Measurements from ENCODE around the gene TMEM240. TPM values are rescaled to one million over a fixed set of nuclear protein-coding genes. Genes with fewer than 3 reads are reported as not detected.
"Not testable (repeated sequence)": the region's sequence is repeated elsewhere in the genome, so short reads cannot be mapped to it uniquely, and the experiment has no call there.

TMEM240 gene
- total RNA-seq, 1 donor from 2014 or later = 1.4 TPM

- not testable (repeated sequence) for DNase-seq (ENCODE audit: low read depth in 2 of 2)
Measured at GRCh38 chr1:1557688-1558087, 17.3 kb upstream of the TMEM240 start.

DNA sequence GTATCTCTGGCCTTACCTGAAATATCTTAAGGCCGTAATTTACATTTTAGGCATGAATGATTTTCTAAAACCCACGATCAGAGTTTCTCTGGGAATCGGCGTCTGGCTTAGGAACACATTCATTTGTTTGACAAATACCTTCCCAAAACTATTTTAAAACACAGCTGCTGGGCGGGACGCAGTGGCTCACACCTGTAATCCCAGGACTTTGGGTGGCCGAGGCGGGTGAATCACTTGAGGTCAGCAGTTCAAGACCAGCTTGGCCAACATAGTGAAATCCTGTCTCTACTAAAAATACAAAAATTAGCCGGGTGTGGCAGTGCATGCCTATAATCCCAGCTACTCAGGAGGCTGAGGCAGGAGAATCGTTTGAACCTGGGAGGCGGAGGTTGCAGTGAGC lies 16.5 kb upstream of the TMEM240 start:
- not testable (repeated sequence) for DNase-seq (ENCODE audit: low read depth in 2 of 2)

DNA sequence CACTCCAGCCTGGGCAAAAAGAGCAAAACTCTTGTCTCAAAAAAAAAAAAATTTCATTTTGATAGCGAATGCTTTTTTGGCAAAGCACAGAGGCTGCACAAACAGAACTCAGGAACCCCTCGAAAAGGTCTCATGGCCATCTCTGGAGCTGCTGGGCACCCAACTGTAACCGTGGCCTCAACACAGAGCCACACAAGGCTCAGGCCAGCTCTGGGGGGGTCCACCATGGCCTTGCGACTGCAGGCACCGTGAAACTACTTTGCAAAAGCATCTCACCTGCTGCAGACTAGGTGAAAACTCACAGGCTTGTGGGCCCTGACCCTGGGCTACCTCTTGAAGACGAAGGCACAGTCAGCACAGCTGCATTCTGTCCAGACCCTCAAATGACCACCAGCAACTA lies 16.1 kb upstream of the TMEM240 start:
- no peak for DNase-seq (ENCODE audit: low read depth in 2 of 2)

DNA sequence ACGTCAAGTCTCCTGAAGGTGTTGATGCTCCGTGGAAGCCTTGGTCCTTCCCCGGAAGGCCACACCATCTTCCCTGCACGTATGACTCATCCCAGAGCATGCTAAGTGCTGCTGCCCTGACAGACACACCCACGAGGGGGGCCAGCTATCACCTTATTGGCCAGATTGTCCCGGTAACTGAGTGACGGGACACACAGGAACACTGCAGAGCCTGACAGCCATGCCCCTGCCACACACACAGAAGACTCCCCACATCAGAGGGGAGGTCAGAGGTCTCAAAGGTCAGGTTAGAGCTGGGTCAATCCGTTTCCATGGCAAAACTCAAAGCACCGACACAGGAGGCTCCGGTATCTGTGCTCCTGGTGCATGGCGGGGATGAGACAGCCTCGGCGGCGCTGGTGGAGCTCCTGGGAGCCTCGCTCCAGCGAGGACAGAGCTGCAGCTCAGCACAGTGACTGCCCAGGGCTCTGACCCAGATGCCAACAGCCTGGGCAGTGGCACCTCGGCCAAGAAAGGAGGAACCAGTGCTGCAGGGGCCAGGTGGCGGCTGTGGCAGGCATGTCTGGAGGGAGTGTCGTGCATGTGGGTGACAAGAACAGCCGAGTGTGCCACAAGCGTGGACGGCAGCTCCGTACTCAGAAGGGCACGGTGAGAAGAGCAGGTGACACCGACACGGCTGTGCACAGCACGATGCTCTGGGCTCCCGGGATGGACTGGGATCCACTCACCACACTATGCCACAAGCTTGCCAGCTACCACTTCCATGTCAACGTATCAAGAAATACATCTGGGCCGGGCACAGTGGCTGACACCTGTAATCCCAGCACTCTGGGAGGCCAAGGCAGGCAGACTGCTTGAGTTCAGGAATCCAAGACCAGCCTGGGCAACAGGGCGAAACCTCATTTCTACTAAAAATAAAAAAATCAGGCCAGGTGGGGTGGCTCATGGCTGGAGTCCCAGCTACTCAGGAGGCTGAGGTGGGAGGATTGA lies 14.8 kb upstream of the TMEM240 start:
- DNase-seq (ENCODE audit: low read depth in 2 of 2) = peak; percentile 35 to 90

DNA sequence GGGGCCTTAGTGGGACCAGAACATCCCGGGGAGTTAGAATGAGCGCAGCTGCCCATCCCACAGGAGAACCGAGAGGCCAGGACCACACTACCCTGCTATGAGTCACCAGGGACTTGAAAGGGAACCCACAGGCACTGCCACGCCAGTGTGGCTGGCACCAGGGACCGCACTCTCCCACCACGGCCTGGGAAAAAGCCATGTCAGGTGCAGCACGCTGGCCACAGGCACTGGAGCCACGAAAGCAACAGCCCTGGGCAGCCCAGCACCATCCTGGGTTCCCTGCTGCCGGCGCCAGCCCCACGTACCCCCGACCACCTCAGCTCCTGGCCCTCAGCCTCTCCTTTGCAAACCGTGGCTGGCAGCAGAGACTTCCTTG lies 14.1 kb upstream of the TMEM240 start:
- peak in 1 of 2 donors; percentile 15 for DNase-seq (ENCODE audit: low read depth in 2 of 2)

GRCh38 chr1:1553821-1554494 lies 13.5 kb upstream of the TMEM240 start:
- no peak for DNase-seq (ENCODE audit: low read depth in 2 of 2)

DNA sequence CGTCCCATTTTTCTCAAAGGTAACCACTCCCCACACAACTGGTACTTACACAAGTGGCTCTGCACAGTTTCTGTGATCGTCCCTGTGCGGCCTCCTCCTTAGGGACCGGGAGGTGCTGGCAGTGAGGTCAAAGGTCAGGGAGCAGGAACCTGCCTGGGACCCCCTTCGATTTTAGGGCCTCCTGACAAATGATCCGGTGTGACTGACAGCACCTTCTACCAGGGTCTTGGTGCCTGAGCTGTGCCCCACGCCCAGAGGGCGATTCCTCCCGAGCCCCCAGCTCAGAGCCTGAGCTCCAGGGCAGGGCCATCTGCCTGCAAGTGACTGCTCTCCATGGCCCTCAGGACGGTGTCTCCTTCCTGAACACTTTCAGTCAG lies 11.8 kb upstream of the TMEM240 start:
- DNase-seq (ENCODE audit: low read depth in 2 of 2) = no peak

- no peak for DNase-seq (ENCODE audit: low read depth in 2 of 2)
Measured at GRCh38 chr1:1551524-1552262, 11.3 kb upstream of the TMEM240 start.

DNA sequence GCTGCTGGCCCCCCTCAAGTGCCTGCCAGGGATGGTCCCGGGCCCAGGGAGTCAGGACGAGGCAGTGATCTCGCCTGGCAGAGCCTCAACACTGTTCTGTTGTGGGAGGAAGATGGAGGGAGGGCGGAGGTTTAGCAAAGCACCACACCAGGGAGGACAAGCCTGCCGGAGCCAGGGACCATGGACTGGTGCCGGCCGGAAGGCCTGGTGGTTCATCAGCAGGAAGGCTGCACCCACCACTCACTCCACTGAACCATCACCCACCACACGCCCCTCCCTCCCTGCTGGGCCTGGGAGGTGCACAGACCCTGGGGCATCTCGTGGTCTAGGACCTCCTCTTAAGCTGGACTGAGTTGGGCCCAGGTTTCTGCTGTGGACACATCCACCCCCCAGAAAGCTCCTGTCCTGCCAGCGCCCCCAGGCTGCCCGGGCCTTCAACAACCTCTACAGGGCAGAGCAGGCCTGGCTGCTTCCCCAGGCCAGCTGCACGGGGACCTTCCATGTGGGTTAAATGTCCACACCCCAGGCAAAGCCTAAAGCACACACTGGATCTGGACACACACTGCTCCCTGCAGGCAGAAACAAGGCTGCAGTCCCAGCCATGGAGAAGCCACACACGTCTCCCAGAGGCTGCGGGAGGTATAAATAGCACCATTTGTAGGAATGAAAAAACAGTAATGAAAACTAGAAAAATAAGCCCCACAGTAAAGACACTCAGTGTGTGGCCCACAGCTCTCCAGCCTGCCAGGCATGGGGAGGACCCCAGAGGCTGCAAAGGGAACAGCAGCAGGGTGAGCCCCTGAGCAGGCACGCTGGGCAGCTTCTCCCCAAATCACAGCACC lies 10.4 kb upstream of the TMEM240 start:
- peak; percentile 36 to 59 for DNase-seq (ENCODE audit: low read depth in 2 of 2)

DNA sequence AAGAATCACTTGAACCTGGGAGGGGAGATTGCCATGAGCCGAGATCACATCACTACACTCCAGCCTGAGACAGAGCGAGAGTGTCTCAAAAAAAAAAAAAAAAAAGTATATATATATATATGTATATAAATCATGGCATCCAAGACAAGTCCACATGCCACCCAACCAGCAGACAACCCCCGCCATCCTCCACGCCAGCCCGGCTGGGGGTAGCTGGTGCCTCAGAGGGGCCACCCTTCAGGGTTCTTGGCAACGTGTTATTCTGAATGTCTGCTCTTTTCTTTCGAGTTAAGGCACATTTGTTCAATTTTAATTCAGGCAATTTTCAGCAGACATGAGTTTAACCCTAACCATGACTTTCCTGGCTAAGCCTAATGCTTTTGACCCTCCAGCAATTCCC lies 9.7 kb upstream of the TMEM240 start:
- DNase-seq (ENCODE audit: low read depth in 2 of 2) = no peak

DNA sequence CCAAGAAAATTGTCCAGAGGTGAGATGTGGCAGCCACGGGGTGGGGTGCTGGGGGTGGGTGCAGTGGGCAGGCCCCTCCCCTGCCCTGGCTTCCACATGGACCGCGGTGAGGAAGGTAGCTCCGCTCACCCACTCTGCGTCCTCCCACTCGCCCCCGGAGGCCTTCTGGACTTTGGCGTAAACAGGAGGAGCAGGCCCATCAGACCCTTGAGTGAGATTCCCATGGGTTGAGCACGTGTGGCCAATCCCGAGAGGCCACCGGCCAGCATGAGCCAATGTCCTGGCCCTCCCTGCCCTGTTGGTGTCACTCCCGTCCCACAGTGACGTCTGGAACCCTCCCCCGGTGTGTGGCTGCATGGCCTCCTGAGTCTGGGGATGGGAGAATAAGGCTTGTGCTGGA lies 8.2 kb upstream of the TMEM240 start:
- no peak for DNase-seq (ENCODE audit: low read depth in 2 of 2)

- DNase-seq (ENCODE audit: low read depth in 2 of 2) = no peak
Measured at GRCh38 chr1:1547476-1547875, 7.1 kb upstream of the TMEM240 start.

DNA sequence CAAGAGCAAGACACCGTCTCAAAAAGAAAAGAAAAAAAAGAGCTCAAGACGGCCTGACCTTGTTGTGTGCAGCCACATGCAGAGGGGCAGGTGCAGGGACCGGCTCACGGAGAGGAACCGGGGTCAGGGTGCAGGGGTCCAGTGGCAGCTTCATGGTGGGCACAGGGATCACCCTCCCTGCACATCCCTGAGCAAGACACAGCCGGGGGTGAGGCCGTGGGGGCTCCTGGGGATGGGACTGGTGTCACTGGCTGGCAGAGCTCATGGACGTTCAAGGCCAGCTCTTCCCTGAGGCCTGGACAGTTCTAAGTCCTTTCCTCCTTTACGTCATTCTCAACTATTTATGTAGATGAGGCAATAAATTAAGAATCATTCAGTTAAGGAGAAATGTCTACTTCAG lies 6.6 kb upstream of the TMEM240 start:
- no peak for DNase-seq (ENCODE audit: low read depth in 2 of 2)

DNA sequence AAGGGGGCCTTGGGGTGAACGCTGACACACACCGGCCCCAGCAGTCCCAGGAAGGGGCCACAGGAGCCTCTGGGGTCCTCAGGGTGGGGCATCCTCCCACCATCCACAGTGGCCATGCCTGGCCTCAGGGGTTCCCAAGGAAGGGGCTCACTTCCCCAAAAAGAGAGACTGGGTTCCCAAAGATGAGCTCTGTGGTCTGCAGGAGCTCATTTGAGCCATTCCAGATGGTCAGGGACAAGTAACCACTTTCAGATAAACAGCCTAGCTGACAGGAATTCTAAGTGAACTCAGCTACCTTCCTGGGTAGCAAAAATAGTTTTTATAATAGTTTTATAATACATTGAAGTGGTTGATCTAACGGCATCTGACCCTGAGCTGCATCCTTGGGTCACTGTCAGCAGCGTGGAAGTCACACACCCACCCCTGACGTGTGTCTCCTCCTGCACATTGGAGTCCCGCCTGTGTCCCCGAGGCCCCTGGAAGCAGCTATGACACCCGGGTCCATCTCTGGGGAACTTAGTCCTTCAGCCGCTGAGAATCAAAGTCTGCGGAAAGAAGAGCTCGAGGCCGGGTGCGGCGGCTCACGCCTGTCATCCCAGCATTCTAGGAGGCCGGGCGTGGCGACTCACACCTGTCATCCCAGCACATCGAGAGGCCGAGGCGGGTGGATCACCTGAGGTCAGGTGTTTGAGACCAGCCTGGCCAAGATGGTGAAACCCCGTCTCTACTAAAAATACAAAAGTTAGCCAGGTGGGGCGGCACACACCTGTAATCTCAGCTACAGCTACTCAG lies 5.7 kb upstream of the TMEM240 start:
- no peak for DNase-seq (ENCODE audit: low read depth in 2 of 2)

DNA sequence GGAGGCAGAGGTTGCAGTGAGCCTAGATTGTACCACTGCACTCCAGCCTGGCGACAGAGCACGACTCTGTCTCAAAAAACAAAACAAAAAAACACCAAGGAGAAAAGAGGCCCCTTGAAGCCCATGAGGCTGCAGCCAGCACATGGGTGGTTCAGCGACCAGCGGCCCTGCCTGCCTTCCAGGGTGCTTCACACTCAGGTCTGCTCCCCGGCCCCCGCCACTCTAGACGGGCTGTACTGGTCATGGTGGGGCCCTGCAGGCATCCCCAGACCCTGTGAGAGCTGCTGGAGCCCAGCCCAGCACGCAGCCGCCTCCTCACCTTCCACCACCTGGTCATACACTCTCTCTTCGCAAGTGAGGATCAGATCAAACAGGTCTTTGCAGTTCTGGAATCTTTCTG lies 4.1 kb upstream of the TMEM240 start:
- DNase-seq (ENCODE audit: low read depth in 2 of 2) = no peak

GRCh38 chr1:1543706-1544099 lies 3.3 kb upstream of the TMEM240 start:
- no peak for DNase-seq (ENCODE audit: low read depth in 2 of 2)

DNA sequence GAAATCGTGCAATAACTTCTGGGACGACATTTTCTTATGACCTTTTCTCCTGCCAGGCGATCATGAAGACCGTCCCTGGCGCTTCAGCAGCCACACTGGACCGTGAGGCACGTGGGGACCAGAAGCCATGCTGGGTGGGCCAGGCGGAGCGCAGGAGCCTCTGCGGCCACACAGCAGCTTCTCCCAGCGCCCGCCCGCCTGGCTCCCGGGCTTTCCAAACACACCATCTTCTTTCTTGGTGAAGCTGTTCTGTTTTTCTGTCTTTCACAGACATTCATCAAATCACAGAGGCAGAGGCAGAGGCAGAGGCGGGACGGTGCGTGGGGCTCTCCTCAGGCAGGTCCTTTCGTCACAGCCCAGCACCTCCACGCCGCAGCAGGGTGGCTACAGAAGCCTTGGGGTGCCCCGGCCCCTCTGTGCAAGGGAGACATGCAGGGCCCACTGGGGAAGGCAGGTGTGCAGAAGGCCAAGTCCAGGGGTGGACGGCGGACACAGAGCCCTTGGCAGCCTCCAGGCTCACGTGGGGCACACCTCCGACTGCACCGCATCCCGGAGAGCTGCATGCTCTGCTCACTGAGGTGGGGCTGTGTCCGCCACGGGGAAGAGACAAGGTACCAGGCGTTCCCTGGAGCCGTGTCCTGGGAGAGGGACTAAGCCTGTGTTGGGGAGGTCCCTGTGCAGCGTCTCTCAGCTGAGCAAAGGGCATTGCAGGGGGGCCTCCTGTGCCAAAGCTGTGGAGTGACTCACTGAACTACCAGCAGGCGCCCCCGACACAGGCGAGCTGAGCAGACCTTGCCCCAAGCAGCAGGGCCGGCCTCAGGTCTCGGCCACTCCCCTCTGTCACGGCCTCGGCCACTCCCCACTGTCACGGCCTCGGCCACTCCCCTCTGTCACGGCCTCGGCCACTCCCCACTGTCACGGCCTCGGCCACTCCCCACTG lies 2.6 kb upstream of the TMEM240 start:
- no peak for DNase-seq (ENCODE audit: low read depth in 2 of 2)

GRCh38 chr1:1541956-1542765 lies 1.7 kb upstream of the TMEM240 start:
- no peak for DNase-seq (ENCODE audit: low read depth in 2 of 2)

Data from lung microvascular endothelial cell (primary cell).